ENCODE data around the gene OXER1. TPM values are rescaled to one million over a fixed set of nuclear protein-coding genes. Genes with fewer than 3 reads are reported as not detected.

OXER1 gene
- total RNA-seq, 4 donors from 2014 or later: 0.56 TPM; not detected in 3

DNA sequence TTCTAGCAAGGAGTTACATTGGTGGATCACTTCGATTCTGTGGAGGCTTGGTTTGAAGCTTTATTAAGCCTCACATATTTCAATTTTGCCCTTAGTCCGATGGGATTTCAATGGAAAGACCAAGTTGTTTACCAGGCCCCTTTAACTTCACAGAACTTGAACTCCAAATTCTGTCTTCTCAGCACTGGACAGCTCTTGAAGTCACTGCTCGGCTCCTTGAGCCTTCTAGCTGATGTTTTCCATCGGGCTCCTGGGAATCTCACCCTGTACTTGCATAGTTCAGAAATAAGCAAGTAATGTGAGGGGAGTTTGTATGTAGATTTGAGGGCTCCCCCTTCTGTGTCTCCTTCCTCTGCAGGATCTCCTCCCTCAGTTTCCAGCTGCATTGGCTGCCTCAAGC is 15.1 kb downstream of the OXER1 start:
- Histone ChIP-seq H3K27me3 (no peaks in the 10 kb centered on the region), H3K27ac (no peak overlapping the region), H3K4me1 (peaks cover 9 to 12% of the 10 kb centered on the region in 2 donors), H3K36me3 (no peaks in the 10 kb centered on the region), H3K4me3 (no peak overlapping the region), H3K9me3 (no peaks in the 10 kb centered on the region)
- intact Hi-C loops (cut with DNase I; ENCODE audit: low total_unique reads): no loop called here
- no peak for TF ChIP-seq CTCF (IDR thresholded peaks at IDR 0.05 in 4 of 5, conservative IDR thresholded peaks at IDR 0.05 in 1 of 5)
- no peak for TF ChIP-seq POLR2A (IDR thresholded peaks at IDR 0.05)
- ATAC-seq (no peak), DNase-seq (no peak)
- in situ Hi-C loops (cut with MboI; ENCODE audit: low sequenced_read_pairs in 4 of 4): no loop called here

DNA sequence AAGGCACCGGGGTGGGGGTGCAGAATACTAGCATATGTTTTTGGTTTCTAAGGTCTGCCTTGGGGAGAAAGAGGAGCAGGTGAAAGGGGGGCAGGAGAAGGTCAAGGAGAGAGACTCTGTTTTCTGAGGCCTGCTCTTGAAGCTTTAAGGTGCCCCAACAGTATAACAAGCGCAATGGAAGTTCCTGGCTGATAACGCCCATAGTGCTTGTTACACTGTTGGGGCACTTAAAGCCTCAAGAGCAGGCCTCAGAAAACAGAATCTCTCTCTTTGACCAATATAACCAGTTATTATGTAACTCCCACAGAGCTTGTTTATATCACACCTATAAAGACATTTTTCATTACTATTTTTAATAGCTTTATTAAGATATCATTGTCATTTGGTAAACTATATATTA is 16.5 kb downstream of the OXER1 start:
- intact Hi-C loops (cut with DNase I; ENCODE audit: low total_unique reads): no loop called here
- Histone ChIP-seq H3K9me3 (no peaks in the 10 kb centered on the region), H3K27me3 (no peaks in the 10 kb centered on the region), H3K27ac (no peak overlapping the region), H3K4me1 (no peaks in the 10 kb centered on the region), H3K4me3 (no peak overlapping the region), H3K36me3 (no peaks in the 10 kb centered on the region)
- in situ Hi-C loops (cut with MboI; ENCODE audit: low sequenced_read_pairs in 4 of 4): no loop called here
- ATAC-seq: no peak
- DNase-seq: no peak
- TF ChIP-seq CTCF (IDR thresholded peaks at IDR 0.05 in 4 of 5, conservative IDR thresholded peaks at IDR 0.05 in 1 of 5): no peak
- no peak for TF ChIP-seq POLR2A (IDR thresholded peaks at IDR 0.05)

GRCh38 chr2:42744545-42745082 is 19.3 kb downstream of the OXER1 start:
- Histone ChIP-seq H3K4me1 (no peaks in the 10 kb centered on the region), H3K27me3 (no peaks in the 10 kb centered on the region), H3K9me3 (no peaks in the 10 kb centered on the region), H3K36me3 (no peaks in the 10 kb centered on the region), H3K4me3 (no peak overlapping the region), H3K27ac (no peak overlapping the region)
- no peak for ATAC-seq
- intact Hi-C loops (cut with DNase I; ENCODE audit: low total_unique reads) (no loop called here), in situ Hi-C loops (cut with MboI; ENCODE audit: low sequenced_read_pairs in 4 of 4) (no loop called here)
- no peak for DNase-seq
- TF ChIP-seq POLR2A (IDR thresholded peaks at IDR 0.05) (no peak), CTCF (IDR thresholded peaks at IDR 0.05 in 4 of 5, conservative IDR thresholded peaks at IDR 0.05 in 1 of 5) (no peak)

DNA sequence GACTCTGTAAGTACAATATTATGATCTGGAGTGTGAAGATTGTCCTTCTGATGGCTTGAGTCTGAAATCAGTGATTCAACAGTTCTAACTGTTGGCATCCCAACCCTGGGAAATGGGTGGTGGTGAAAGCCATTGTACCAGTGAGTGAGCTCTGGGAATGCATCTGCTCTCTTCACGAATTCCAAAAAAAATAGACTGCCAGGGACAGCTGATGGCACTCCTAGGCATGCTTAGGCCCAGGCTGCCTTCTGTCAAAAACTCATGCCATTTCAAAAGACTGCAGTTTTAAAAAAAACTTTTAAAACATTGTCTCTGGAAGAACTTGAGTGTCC is 20.3 kb downstream of the OXER1 start:
- ATAC-seq: no peak
- H3K36me3 ChIP-seq: no peaks in the 10 kb centered on the region
- in situ Hi-C loops (cut with MboI; ENCODE audit: low sequenced_read_pairs in 4 of 4): no loop called here
- H3K4me1 ChIP-seq: no peaks in the 10 kb centered on the region
- H3K27ac ChIP-seq: no peak overlapping the region
- H3K27me3 ChIP-seq: no peaks in the 10 kb centered on the region
- no peaks in the 10 kb centered on the region for H3K9me3 ChIP-seq
- H3K4me3 ChIP-seq: no peak overlapping the region
- intact Hi-C loops (cut with DNase I; ENCODE audit: low total_unique reads): no loop called here
- TF ChIP-seq POLR2A (IDR thresholded peaks at IDR 0.05) (no peak), CTCF (IDR thresholded peaks at IDR 0.05 in 4 of 5, conservative IDR thresholded peaks at IDR 0.05 in 1 of 5) (no peak)
- no peak for DNase-seq
